H9 (cell line): ENCODE results near the gene TMEM61. TPM values are rescaled to one million over a fixed set of nuclear protein-coding genes. Genes with fewer than 3 reads are reported as not detected.
A peak's percentile ranks its signal among the peaks of the same experiment; 100 is the strongest.

Source experiments
- DNase-seq: peaks from one replicate; pipeline ENCODE4 v3.0.0-alpha.2; 2017
- H2AFZ ChIP-seq: one replicate; pipeline ENCODE4 v1.6.1; 2013; ENCODE audit warnings: mild to moderate bottlenecking, low read length, control low read depth, moderate library complexity
- H2AK5ac ChIP-seq: 2 replicates; pipeline ENCODE4 v1.6.1; 2013; ENCODE audit warnings: low read length, control low read depth, mixed read lengths; ENCODE audit not compliant: insufficient read length
- H2BK120ac ChIP-seq: one replicate; pipeline ENCODE4 v1.6.1; 2013; ENCODE audit warnings: low read depth, mild to moderate bottlenecking, low read length, control low read depth, inconsistent platforms; ENCODE audit not compliant: poor library complexity, severe bottlenecking
- H2BK12ac ChIP-seq: 2 replicates; pipeline ENCODE4 v1.6.1; 2013; ENCODE audit warnings: low read length, control low read depth, mixed read lengths, low read depth; ENCODE audit not compliant: insufficient read length
- H2BK15ac ChIP-seq: 2 replicates; pipeline ENCODE4 v1.6.1; 2013; ENCODE audit warnings: low read depth, low read length, control low read depth
- H2BK20ac ChIP-seq: one replicate; pipeline ENCODE4 v1.6.1; 2013; ENCODE audit warnings: low read depth, mild to moderate bottlenecking, low read length, control low read depth, inconsistent platforms; ENCODE audit not compliant: poor library complexity, severe bottlenecking
- H2BK5ac ChIP-seq: 2 replicates; pipeline ENCODE4 v1.6.1; 2013; ENCODE audit warnings: low read length, control low read depth, mixed read lengths; ENCODE audit not compliant: insufficient read length
- H3K14ac ChIP-seq: 2 replicates; pipeline ENCODE4 v1.6.1; 2013; ENCODE audit warnings: low read length, control low read depth; ENCODE audit not compliant: insufficient read depth
- H3K18ac ChIP-seq: 2 replicates; pipeline ENCODE4 v1.6.1; 2013; ENCODE audit warnings: low read depth, mild to moderate bottlenecking, mixed read lengths, low read length, control low read depth; ENCODE audit not compliant: insufficient read length
- H3K23ac ChIP-seq: 2 replicates; pipeline ENCODE4 v1.6.1; 2013; ENCODE audit warnings: low read length, control low read depth, mixed read lengths, low read depth; ENCODE audit not compliant: insufficient read length
- H3K23me2 ChIP-seq: 2 replicates; pipeline ENCODE4 v1.6.1; 2013; ENCODE audit warnings: low read depth, mild to moderate bottlenecking, mixed read lengths, low read length, control low read depth; ENCODE audit not compliant: insufficient read length, poor library complexity, severe bottlenecking
- H3K27ac ChIP-seq: 2 replicates; pipeline ENCODE4 v1.5.1; 2013; ENCODE audit warnings: low read length, control low read depth, mixed read lengths, low read depth; ENCODE audit not compliant: insufficient read length
- H3K27me3 ChIP-seq: 2 replicates; pipeline ENCODE4 v1.6.1; 2013; ENCODE audit warnings: low read length, control low read depth, inconsistent platforms; ENCODE audit not compliant: insufficient read depth
- H3K4ac ChIP-seq: 2 replicates; pipeline ENCODE4 v1.6.1; 2013; ENCODE audit warnings: low read depth, mild to moderate bottlenecking, control low read depth, inconsistent platforms, low read length, moderate library complexity
- H3K4me1 ChIP-seq: 2 replicates; pipeline ENCODE4 v1.6.1; 2013; ENCODE audit warnings: low read length, control low read depth, inconsistent platforms; ENCODE audit not compliant: insufficient read depth
- H3K4me2 ChIP-seq: 2 replicates; pipeline ENCODE4 v1.6.1; 2013; ENCODE audit warnings: low read length, control low read depth, mixed read lengths; ENCODE audit not compliant: insufficient read length, insufficient read depth
- H3K56ac ChIP-seq: 2 replicates; pipeline ENCODE4 v1.6.1; 2013; ENCODE audit warnings: low read depth, mild to moderate bottlenecking, mixed read lengths, low read length, control low read depth; ENCODE audit not compliant: insufficient read length
- H3K79me1 ChIP-seq: 2 replicates; pipeline ENCODE4 v1.6.1; 2013; ENCODE audit warnings: low read depth, mild to moderate bottlenecking, moderate library complexity, low read length, control low read depth, inconsistent platforms; ENCODE audit not compliant: insufficient read depth, poor library complexity, severe bottlenecking
- H3K79me2 ChIP-seq: 2 replicates; pipeline ENCODE4 v1.6.1; 2013; ENCODE audit warnings: low read length, control low read depth, inconsistent platforms; ENCODE audit not compliant: insufficient read depth
- H3K9ac ChIP-seq: 2 replicates; pipeline ENCODE4 v1.6.1; 2013; ENCODE audit warnings: low read length, control low read depth, mixed read lengths; ENCODE audit not compliant: insufficient read length; ENCODE audit errors: extremely low read depth
- H3K9me3 ChIP-seq: one replicate; pipeline ENCODE4 v1.6.1; 2013; ENCODE audit warnings: low read depth, low read length, inconsistent platforms; ENCODE audit not compliant: control insufficient read depth
- H3T11ph ChIP-seq: one replicate; pipeline ENCODE4 v1.6.1; 2013; ENCODE audit warnings: mild to moderate bottlenecking, low read length, control low read depth, inconsistent platforms
- H4K20me1 ChIP-seq: one replicate; pipeline ENCODE4 v1.6.1; 2013; ENCODE audit not compliant: control insufficient read depth, insufficient read length, insufficient read depth
- H4K5ac ChIP-seq: 2 replicates; pipeline ENCODE4 v1.6.1; 2013; ENCODE audit warnings: low read depth, mild to moderate bottlenecking, mixed read lengths, low read length, control low read depth; ENCODE audit not compliant: insufficient read length
- H4K8ac ChIP-seq: replicated peaks from 2 replicates; pipeline ENCODE4 v1.6.1; 2013; ENCODE audit warnings: low read length, control low read depth, mixed read lengths, low read depth; ENCODE audit not compliant: insufficient read length
- H4K91ac ChIP-seq: 2 replicates; pipeline ENCODE4 v1.6.1; 2013; ENCODE audit warnings: low read depth, mild to moderate bottlenecking, moderate library complexity, mixed read lengths, low read length, control low read depth; ENCODE audit not compliant: insufficient read length
- H3K27ac Mint-ChIP-seq, 3 experiments: 2 replicates in 2 of 3; 3 replicates in 1 of 3; pipeline ENCODE4 v1.8.0; 2020 to 2021; ENCODE audit warnings: mixed read lengths in 3 of 3, mild to moderate bottlenecking in 1 of 3, moderate library complexity in 1 of 3
- H3K27me3 Mint-ChIP-seq: 2 replicates; pipeline ENCODE4 v1.8.0; 2021; ENCODE audit warnings: low read depth, mild to moderate bottlenecking, moderate library complexity, mixed read lengths
- H3K36me3 Mint-ChIP-seq, 3 experiments: 2 replicates in 2 of 3; 3 replicates in 1 of 3; pipeline ENCODE4 v1.8.0; 2020 to 2021; ENCODE audit warnings: low read depth in 3 of 3, mixed read lengths in 3 of 3; ENCODE audit not compliant: insufficient read depth in 1 of 3
- H3K4me1 Mint-ChIP-seq, 2 experiments: 2 replicates each; pipeline ENCODE4 v1.8.0; 2020; ENCODE audit warnings: mixed read lengths in 2 of 2
- H3K4me3 Mint-ChIP-seq, 2 experiments: 2 replicates in 1 of 2; 3 replicates in 1 of 2; pipeline ENCODE4 v1.8.0; 2020 to 2021; ENCODE audit warnings: mild to moderate bottlenecking in 2 of 2, mixed read lengths in 2 of 2, moderate library complexity in 1 of 2
- H3K9me3 Mint-ChIP-seq, 2 experiments: 2 replicates in 1 of 2; 3 replicates in 1 of 2; pipeline ENCODE4 v1.8.0; 2020; ENCODE audit warnings: mild to moderate bottlenecking in 2 of 2, mixed read lengths in 2 of 2, moderate library complexity in 1 of 2
- CTCF ChIP-seq: fragments of 200-600 bp; sonication (generic); conservative IDR thresholded peaks from 3 replicates; pipeline ENCODE4 v1.8.0; 2021; ENCODE audit warnings: antibody characterized with exemption, mild to moderate bottlenecking
- WGBS: extraction: QIAGEN DNeasy Blood & Tissue Kit; methylation state at CpG from one replicate; pipeline ENCODE4 v1.1.7; 2013; ENCODE audit warnings: missing lambda C conversion rate, low lambda C conversion rate, mixed read lengths; ENCODE audit not compliant: insufficient read length; ENCODE audit errors: extremely low coverage; 5-methylcytosine and 5-hydroxymethylcytosine counted together
- total RNA-seq: library from RNA; stranded (reverse); gene quantifications from 2 replicates; pipeline ENCODE4 v1.2.1, GENCODE V29; 2021

Gene TMEM61
- total RNA-seq, 1 experiment from 2014 or later: 0.61 TPM

DNA sequence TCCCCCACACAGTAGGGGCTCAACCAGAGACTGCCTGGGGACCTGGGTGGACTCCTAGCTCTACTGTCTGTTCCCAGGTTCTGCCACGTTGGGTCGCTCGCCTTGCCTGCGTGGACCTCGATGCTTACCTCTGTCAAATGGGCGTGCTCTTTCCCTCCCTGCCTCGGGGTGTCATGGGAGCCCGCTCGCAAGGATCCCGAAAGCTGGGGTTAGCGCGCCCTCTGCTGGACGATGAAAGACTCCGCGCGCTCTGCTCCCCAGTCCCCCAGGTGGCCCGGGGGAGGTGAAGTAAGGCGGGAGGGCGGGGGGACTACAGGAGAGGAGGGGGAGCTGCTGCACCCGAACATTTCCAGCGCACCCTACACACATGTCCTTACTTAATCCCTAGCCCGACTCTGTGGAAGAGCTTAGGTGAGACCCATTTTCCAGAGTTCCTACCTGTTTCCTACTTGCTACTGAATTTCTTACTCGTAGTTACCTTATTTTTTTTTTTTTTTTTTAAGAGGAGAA lies 16.0 kb downstream of the TMEM61 start:
- WGBS: no CpG with 5 or more reads among the region's 23 CpGs
- H3K79me1 ChIP-seq: no peaks in the 10 kb centered on the region
- no peak overlapping the region for H2AFZ ChIP-seq
- peak; percentile 87 for DNase-seq
- no peak overlapping the region for H3K18ac ChIP-seq
- no peak overlapping the region for H4K8ac ChIP-seq
- peak; percentile 88 for TF ChIP-seq CTCF
- H2BK120ac ChIP-seq: no peak overlapping the region
- no peaks in the 10 kb centered on the region for H3K9me3 ChIP-seq
- H4K5ac ChIP-seq: no peak overlapping the region
- H3K4me3 Mint-ChIP-seq: peak overlapping the region; percentile 62 to 79
- no peak overlapping the region for H2BK12ac ChIP-seq
- H3K27me3 ChIP-seq: peaks cover 20% of the 10 kb centered on the region; the same call in 1 of the 2 replicates
- peaks cover 54% of the 10 kb centered on the region for H3K27me3 Mint-ChIP-seq
- no peaks in the 10 kb centered on the region for H3K79me2 ChIP-seq
- H3K23ac ChIP-seq: no peak overlapping the region
- H3K4me1 Mint-ChIP-seq: peaks cover 41 to 47% of the 10 kb centered on the region in 2 experiments
- H3K56ac ChIP-seq: no peak overlapping the region
- H2AK5ac ChIP-seq: no peak overlapping the region
- H3K9me3 Mint-ChIP-seq: no peaks in the 10 kb centered on the region; a peak in 1 of 5 replicates
- H2BK15ac ChIP-seq: no peak overlapping the region
- peaks cover 14% of the 10 kb centered on the region; the same call in 1 of the 2 replicates for H3K4me1 ChIP-seq
- no peak overlapping the region for H3K14ac ChIP-seq
- H3K4me2 ChIP-seq: peak overlapping the region; percentile 68
- no peak overlapping the region for H2BK5ac ChIP-seq
- H3K27ac Mint-ChIP-seq: no peak overlapping the region
- no peak overlapping the region for H3K4ac ChIP-seq
- no peaks in the 10 kb centered on the region for H3K36me3 Mint-ChIP-seq
- no peak overlapping the region for H3K9ac ChIP-seq
- H3K23me2 ChIP-seq: peaks cover 7% of the 10 kb centered on the region
- no peak overlapping the region for H3T11ph ChIP-seq
- no peak overlapping the region for H4K91ac ChIP-seq
- no peak overlapping the region for H3K27ac ChIP-seq
- no peaks in the 10 kb centered on the region for H4K20me1 ChIP-seq
- H2BK20ac ChIP-seq: no peak overlapping the region
